ENCODE measurements around the gene SNTG2. TPM values are rescaled to one million over a fixed set of nuclear protein-coding genes. Genes with fewer than 3 reads are reported as not detected.

SNTG2 gene
- total and polyA plus RNA-seq, 2 donors (not counting 3 experiments of a cell fraction or from before 2014, with no cell fraction given): not detected

DNA sequence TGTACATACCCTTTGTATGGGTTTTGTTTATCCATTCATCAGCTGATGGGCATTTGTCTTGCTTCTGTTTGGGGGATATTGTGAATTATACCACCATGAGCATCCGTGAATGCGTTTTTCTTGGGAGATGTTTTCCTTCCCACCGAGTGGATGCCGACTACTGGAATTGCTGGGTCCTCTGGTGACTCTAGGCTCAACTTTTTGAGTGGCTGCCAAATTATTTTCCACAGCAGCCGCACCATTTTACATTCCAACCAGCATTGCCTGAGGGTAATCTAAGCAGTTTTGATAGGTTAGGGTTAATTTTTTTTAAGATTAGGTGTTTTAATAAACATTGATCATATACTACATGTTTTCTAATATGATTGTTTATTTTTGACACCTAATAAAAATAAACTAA lies 220.1 kb downstream of the SNTG2 start:
- no peaks in the 10 kb centered on the region for H3K9me1 ChIP-seq (replicated peaks; ENCODE audit: control insufficient read depth, extremely low read depth, insufficient read depth, low read length)
- FAIRE-seq: no peak
- TF ChIP-seq GATA2 (IDR thresholded peaks at IDR 0.05; ENCODE audit: insufficient read depth, insufficient read length, low read depth, low read length) (no peak), FOS (IDR thresholded peaks at IDR 0.05; ENCODE audit: borderline replicate concordance, insufficient read depth, low read length) (no peak), MYC (IDR thresholded peaks at IDR 0.05; ENCODE audit: low read depth, low read length) (no peak), POLR2AphosphoS5 (IDR thresholded peaks at IDR 0.05; ENCODE audit: insufficient read depth, low read depth, low read length) (no peak), POLR2A (IDR thresholded peaks at IDR 0.05; ENCODE audit: low read depth, low read length) (no peak), EZH2 (IDR thresholded peaks at IDR 0.05; ENCODE audit: borderline replicate concordance, low read depth, low read length, severe bottlenecking) (no peak), JUN (IDR thresholded peaks at IDR 0.05; ENCODE audit: borderline replicate concordance, insufficient read depth, insufficient read length, low read depth) (no peak)
- TF ChIP-seq, protein P1, sequence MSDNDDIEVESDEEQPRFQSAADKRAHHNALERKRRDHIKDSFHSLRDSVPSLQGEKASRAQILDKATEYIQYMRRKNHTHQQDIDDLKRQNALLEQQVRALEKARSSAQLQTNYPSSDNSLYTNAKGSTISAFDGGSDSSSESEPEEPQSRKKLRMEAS (IDR thresholded peaks at IDR 0.05; ENCODE audit: insufficient read depth, insufficient read length): no peak
- TF ChIP-seq, protein P2, sequence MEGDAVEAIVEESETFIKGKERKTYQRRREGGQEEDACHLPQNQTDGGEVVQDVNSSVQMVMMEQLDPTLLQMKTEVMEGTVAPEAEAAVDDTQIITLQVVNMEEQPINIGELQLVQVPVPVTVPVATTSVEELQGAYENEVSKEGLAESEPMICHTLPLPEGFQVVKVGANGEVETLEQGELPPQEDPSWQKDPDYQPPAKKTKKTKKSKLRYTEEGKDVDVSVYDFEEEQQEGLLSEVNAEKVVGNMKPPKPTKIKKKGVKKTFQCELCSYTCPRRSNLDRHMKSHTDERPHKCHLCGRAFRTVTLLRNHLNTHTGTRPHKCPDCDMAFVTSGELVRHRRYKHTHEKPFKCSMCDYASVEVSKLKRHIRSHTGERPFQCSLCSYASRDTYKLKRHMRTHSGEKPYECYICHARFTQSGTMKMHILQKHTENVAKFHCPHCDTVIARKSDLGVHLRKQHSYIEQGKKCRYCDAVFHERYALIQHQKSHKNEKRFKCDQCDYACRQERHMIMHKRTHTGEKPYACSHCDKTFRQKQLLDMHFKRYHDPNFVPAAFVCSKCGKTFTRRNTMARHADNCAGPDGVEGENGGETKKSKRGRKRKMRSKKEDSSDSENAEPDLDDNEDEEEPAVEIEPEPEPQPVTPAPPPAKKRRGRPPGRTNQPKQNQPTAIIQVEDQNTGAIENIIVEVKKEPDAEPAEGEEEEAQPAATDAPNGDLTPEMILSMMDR (IDR thresholded peaks at IDR 0.05; ENCODE audit: extremely low read depth in 1 of 2, insufficient read depth in 1 of 2, low read depth in 1 of 2, low read length in 2 of 2): no peak
- no peak overlapping the region for H3K4me2 ChIP-seq (ENCODE audit: insufficient read depth, low read length)
- no peaks in the 10 kb centered on the region for H3K79me2 ChIP-seq (ENCODE audit: control insufficient read depth, insufficient read depth, low read length)
- H3K9me3 ChIP-seq (replicated peaks; ENCODE audit: control insufficient read depth, insufficient read depth, low read length): no peaks in the 10 kb centered on the region
- H3K27me3 ChIP-seq (ENCODE audit: control insufficient read depth in 2 of 2, insufficient read depth in 2 of 2, low read length in 2 of 2): no peaks in the 10 kb centered on the region
- CTCF ChIA-PET: no interaction called here
- no TSS peak for BruUV-seq (replicated peaks)
- no peak overlapping the region for H3K27ac ChIP-seq (ENCODE audit: insufficient read depth, low read depth, low read length)
- H2AFZ ChIP-seq (ENCODE audit: low read depth, low read length): no peak overlapping the region
- H3K36me3 ChIP-seq (ENCODE audit: control insufficient read depth in 2 of 2, extremely low read depth in 1 of 2, insufficient read depth in 2 of 2, low read length in 2 of 2): no peaks in the 10 kb centered on the region
- H3K4me1 ChIP-seq (ENCODE audit: control insufficient read depth, extremely low read depth, insufficient read depth, low read length): no peaks in the 10 kb centered on the region
- no peak overlapping the region for H3K9ac ChIP-seq (replicated peaks; ENCODE audit: extremely low read depth, insufficient read depth, low read length)
- POLR2A ChIA-PET: no interaction called here
- DNase-seq (ENCODE audit: low read depth, low spot score): no peak
- no peak overlapping the region for H3K4me3 ChIP-seq (replicated peaks in 1 of 3; ENCODE audit: insufficient read depth in 1 of 3, low read depth in 1 of 3, low read length in 3 of 3)
- dilution Hi-C loops (cut with MboI; ENCODE audit: extremely low pct_ligation_motif_present, low sequenced_read_pairs): no loop called here
- intact Hi-C loops (cut with micrococcal nuclease): no loop called here
- no peaks in the 10 kb centered on the region for H4K20me1 ChIP-seq (replicated peaks; ENCODE audit: control insufficient read depth, extremely low read depth, insufficient read depth, low read length)
